Measurements from ENCODE around the gene IQCK.

The IQCK gene

GRCh38 chr16:19860166-19861041 lies 142.3 kb downstream of the IQCK start:
- DNase-seq (ENCODE audit: low read depth in 2 of 2): no peak

GRCh38 chr16:19861133-19861532 lies 143.1 kb downstream of the IQCK start:
- no peak for DNase-seq (ENCODE audit: low read depth in 2 of 2)

- no peak for DNase-seq (ENCODE audit: low read depth in 2 of 2)
Measured at GRCh38 chr16:19861811-19862327, 143.8 kb downstream of the IQCK start.

- no peak for DNase-seq (ENCODE audit: low read depth in 2 of 2)
Measured at GRCh38 chr16:19863990-19864389, 145.9 kb downstream of the IQCK start.

GRCh38 chr16:19864566-19864965 lies 146.5 kb downstream of the IQCK start:
- DNase-seq (ENCODE audit: low read depth in 2 of 2): no peak

- no peak for DNase-seq (ENCODE audit: low read depth in 2 of 2)
Measured at GRCh38 chr16:19868421-19868820, 150.3 kb downstream of the IQCK start.

- DNase-seq (ENCODE audit: low read depth in 2 of 2): no peak
Measured at GRCh38 chr16:19871721-19872120, 153.7 kb downstream of the IQCK start.

GRCh38 chr16:19872179-19872863 lies 154.2 kb downstream of the IQCK start:
- DNase-seq (ENCODE audit: low read depth in 2 of 2): no peak

- DNase-seq (ENCODE audit: low read depth in 2 of 2): no peak
Measured at GRCh38 chr16:19872935-19873334, 154.9 kb downstream of the IQCK start.

- DNase-seq (ENCODE audit: low read depth in 2 of 2): no peak
Measured at GRCh38 chr16:19874026-19874425, 156.0 kb downstream of the IQCK start.

DNA sequence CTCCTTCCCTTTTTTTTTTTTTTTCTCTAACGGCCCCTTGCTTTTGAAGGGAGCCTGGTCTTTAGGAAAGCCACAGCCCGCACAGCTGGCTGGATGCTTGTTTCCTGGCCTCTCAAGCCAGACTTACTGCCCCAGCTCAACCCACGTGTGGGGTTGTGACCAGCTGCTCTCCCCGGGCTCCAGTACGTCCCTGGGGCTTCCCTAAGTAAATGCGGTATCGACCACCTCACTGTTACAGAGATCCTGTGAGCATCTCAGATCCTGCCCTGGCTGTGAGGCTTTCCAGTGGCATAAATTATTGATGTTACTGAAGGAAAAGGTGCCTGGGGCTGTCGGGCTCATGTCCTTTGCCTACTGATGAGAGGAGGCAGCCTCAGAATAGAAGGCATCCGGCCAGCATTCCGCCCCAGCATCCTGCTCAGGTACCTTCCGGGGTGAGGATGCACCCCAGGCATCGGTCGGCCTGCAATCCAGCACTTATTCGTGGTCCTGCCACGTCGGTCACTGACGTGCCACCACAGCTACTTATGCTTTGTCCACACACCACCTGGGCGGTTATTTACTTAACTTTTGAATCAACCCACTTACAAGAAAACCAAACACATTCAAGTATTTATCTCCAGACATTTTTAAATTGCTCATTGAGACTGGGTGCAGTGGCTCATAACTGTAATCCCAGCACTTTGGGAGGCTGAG lies 156.9 kb downstream of the IQCK start:
- DNase-seq (ENCODE audit: low read depth in 2 of 2): no peak

GRCh38 chr16:19875900-19876299 lies 157.8 kb downstream of the IQCK start:
- DNase-seq (ENCODE audit: low read depth in 2 of 2): no peak

- no peak for DNase-seq (ENCODE audit: low read depth in 2 of 2)
Measured at GRCh38 chr16:19876501-19877059, 158.5 kb downstream of the IQCK start.

GRCh38 chr16:19878757-19879156 lies 160.7 kb downstream of the IQCK start:
- DNase-seq (ENCODE audit: low read depth in 2 of 2): no peak

DNA sequence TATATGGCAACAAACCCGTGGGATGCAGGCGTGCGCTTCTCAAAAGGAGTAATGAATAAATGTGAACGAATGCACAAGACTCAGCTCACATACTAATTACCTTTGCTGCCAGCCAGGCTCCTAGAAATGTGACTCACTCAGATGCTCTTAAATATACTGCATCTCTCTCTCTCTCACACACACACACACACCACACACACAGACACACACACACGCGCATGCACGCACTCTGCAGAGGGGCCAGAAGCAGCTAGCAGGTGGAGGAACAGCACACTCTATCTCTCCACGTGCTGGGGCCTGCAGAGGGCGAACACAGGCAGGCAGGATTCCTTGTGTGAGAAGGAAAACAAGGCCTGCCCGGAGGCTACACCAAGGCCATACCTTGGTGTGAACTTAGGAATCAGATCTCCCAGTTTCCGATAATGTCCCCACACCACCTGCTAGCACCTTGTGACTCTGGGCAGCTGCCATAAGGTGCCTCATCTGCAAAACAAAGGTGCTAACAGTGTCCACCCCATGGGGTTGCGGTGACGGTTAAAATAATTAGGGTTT lies 161.2 kb downstream of the IQCK start:
- no peak for DNase-seq (ENCODE audit: low read depth in 2 of 2)

DNA sequence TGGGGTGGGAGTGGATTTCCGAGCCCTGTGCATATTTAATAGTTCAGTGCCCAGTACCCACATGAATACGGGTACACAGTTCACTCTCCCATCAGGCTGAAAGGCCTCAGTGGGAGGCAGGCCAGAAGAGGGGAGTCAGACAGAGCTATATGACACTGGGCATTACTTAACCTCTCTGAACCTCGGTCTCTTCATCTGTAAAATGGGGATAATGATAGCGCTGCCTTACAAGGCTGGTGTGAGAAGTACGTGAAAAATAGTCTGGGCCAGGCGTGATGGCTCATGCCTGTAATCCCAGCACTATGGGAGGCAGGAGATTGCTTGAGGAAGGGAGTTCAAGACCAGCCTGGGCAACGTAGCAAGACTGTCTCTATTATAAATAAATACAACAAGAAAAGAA lies 163.0 kb downstream of the IQCK start:
- DNase-seq (ENCODE audit: low read depth in 2 of 2): no peak

DNA sequence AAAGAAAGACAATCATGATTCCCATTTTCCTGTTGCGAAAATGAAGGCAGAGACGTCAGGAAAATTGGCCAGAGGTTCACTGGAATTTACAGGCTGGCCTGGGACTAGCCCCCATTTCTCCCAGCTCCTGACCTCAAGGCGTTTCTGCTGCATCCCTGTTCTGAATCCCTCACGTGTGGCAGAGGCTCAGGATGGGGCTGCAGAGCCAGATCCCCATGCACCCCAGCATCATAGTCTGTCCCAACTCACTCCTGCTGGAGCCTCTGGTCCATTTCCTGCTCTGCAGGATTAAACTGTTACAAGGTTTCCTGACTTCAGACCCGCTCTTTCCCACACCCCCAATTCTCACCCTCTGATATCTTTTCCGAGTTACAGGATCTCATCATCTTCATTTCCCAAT lies 163.7 kb downstream of the IQCK start:
- no peak for DNase-seq (ENCODE audit: low read depth in 2 of 2)

- no peak for DNase-seq (ENCODE audit: low read depth in 2 of 2)
Measured at GRCh38 chr16:19882186-19882585, 164.1 kb downstream of the IQCK start.

GRCh38 chr16:19882646-19883045 lies 164.6 kb downstream of the IQCK start:
- DNase-seq (ENCODE audit: low read depth in 2 of 2): no peak

- no peak for DNase-seq (ENCODE audit: low read depth in 2 of 2)
Measured at GRCh38 chr16:19883296-19883965, 165.4 kb downstream of the IQCK start.

DNA sequence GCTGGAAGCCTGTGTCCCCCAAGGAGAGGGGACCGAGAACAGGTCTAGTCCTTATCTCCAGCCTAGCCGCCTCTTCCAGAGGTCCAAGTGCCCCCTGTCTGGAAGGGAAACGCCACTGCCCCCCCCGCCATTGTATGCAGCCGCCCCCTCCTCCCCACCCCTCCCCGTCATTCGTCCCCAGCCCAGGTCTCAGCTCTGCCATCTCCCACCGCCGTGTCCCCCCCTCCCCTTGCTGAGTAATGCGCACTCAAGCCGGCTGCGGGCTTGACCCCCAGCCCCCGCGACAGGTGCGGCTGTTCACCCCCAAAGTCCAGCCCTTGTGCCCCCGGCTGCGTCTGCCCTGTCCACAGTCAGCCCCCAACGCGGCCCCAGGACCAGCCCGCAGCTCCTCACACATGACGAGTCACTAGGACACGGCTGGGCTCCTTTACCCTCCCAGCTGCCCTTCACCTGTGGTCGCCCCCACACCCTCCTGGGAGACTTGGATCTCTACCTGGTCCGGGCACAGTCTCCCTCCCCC lies 166.0 kb downstream of the IQCK start:
- no peak for DNase-seq (ENCODE audit: low read depth in 2 of 2)
